Measurements from ENCODE around the gene HPGDS.

Gene HPGDS

DNA sequence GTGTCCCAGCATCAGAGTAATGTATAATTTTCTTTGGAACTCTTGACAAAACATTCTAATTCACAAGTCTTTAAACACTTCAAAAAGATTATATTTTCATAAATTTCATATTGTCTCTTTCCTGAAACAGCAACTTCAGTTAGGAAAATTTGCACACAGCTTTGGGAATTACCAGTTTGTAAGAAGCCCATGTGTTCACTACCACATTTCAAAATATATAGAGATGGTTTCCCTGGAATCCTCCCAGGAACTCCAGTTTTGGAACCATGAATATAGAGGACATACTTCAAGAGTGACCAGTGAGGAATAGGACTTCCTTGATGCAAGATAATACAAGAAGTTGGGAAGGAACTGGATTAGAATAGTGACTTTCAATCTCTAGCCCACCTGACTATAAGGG is 28.7 kb upstream of the HPGDS start:
- Histone ChIP-seq H3K9ac (ENCODE audit: low read depth, low read length) (no peak overlapping the region), H3K27me3 (ENCODE audit: control insufficient read depth, insufficient read depth, low read length) (no peaks in the 10 kb centered on the region), H3K9me3 (ENCODE audit: control insufficient read depth, insufficient read depth, low read length) (no peaks in the 10 kb centered on the region), H3K4me1 (ENCODE audit: control insufficient read depth, insufficient read depth, low read length) (no peaks in the 10 kb centered on the region), H3K4me3 (ENCODE audit: low read depth, low read length) (no peak overlapping the region), H3K36me3 (ENCODE audit: control insufficient read depth, insufficient read depth, low read length) (no peaks in the 10 kb centered on the region)

GRCh38 chr4:94370533-94371254 is 28.1 kb upstream of the HPGDS start:
- no peak overlapping the region for H3K4me3 ChIP-seq (ENCODE audit: low read depth, low read length)
- H3K9ac ChIP-seq (ENCODE audit: low read depth, low read length), result no peak overlapping the region
- no peaks in the 10 kb centered on the region for H3K9me3 ChIP-seq (ENCODE audit: control insufficient read depth, insufficient read depth, low read length)
- no peaks in the 10 kb centered on the region for H3K27me3 ChIP-seq (ENCODE audit: control insufficient read depth, insufficient read depth, low read length)
- no peaks in the 10 kb centered on the region for H3K36me3 ChIP-seq (ENCODE audit: control insufficient read depth, insufficient read depth, low read length)
- no peaks in the 10 kb centered on the region for H3K4me1 ChIP-seq (ENCODE audit: control insufficient read depth, insufficient read depth, low read length)

- no peaks in the 10 kb centered on the region for H3K9me3 ChIP-seq (ENCODE audit: control insufficient read depth, insufficient read depth, low read length)
Measured at GRCh38 chr4:94369046-94369445, 26.4 kb upstream of the HPGDS start.

GRCh38 chr4:94368459-94368858 is 25.8 kb upstream of the HPGDS start:
- Histone ChIP-seq H3K9me3 (ENCODE audit: control insufficient read depth, insufficient read depth, low read length) (no peaks in the 10 kb centered on the region), H3K4me1 (ENCODE audit: control insufficient read depth, insufficient read depth, low read length) (no peaks in the 10 kb centered on the region), H3K36me3 (ENCODE audit: control insufficient read depth, insufficient read depth, low read length) (no peaks in the 10 kb centered on the region)

More at GRCh38 chr4:94369046-94369445, 26.4 kb upstream of the HPGDS start:
- Histone ChIP-seq H3K27me3 (ENCODE audit: control insufficient read depth, insufficient read depth, low read length) (no peaks in the 10 kb centered on the region), H3K4me3 (ENCODE audit: low read depth, low read length) (no peak overlapping the region), H3K9ac (ENCODE audit: low read depth, low read length) (no peak overlapping the region), H3K36me3 (ENCODE audit: control insufficient read depth, insufficient read depth, low read length) (no peaks in the 10 kb centered on the region), H3K4me1 (ENCODE audit: control insufficient read depth, insufficient read depth, low read length) (no peaks in the 10 kb centered on the region)

GRCh38 chr4:94365304-94365703 is 22.7 kb upstream of the HPGDS start:
- Histone ChIP-seq H3K27me3 (ENCODE audit: control insufficient read depth, insufficient read depth, low read length) (no peaks in the 10 kb centered on the region), H3K36me3 (ENCODE audit: control insufficient read depth, insufficient read depth, low read length) (no peaks in the 10 kb centered on the region), H3K4me1 (ENCODE audit: control insufficient read depth, insufficient read depth, low read length) (no peaks in the 10 kb centered on the region), H3K9me3 (ENCODE audit: control insufficient read depth, insufficient read depth, low read length) (no peaks in the 10 kb centered on the region), H3K9ac (ENCODE audit: low read depth, low read length) (no peak overlapping the region), H3K4me3 (ENCODE audit: low read depth, low read length) (no peak overlapping the region)

More at GRCh38 chr4:94368459-94368858, 25.8 kb upstream of the HPGDS start:
- no peak overlapping the region for H3K9ac ChIP-seq (ENCODE audit: low read depth, low read length)
- H3K27me3 ChIP-seq (ENCODE audit: control insufficient read depth, insufficient read depth, low read length), result no peaks in the 10 kb centered on the region
- H3K4me3 ChIP-seq (ENCODE audit: low read depth, low read length), result no peak overlapping the region

GRCh38 chr4:94364527-94364926 is 21.9 kb upstream of the HPGDS start:
- Histone ChIP-seq H3K27me3 (ENCODE audit: control insufficient read depth, insufficient read depth, low read length) (no peaks in the 10 kb centered on the region), H3K9ac (ENCODE audit: low read depth, low read length) (no peak overlapping the region), H3K4me3 (ENCODE audit: low read depth, low read length) (no peak overlapping the region), H3K36me3 (ENCODE audit: control insufficient read depth, insufficient read depth, low read length) (no peaks in the 10 kb centered on the region), H3K4me1 (ENCODE audit: control insufficient read depth, insufficient read depth, low read length) (no peaks in the 10 kb centered on the region), H3K9me3 (ENCODE audit: control insufficient read depth, insufficient read depth, low read length) (no peaks in the 10 kb centered on the region)

- Histone ChIP-seq H3K4me3 (ENCODE audit: low read depth, low read length) (no peak overlapping the region), H3K9me3 (ENCODE audit: control insufficient read depth, insufficient read depth, low read length) (no peaks in the 10 kb centered on the region), H3K9ac (ENCODE audit: low read depth, low read length) (no peak overlapping the region), H3K4me1 (ENCODE audit: control insufficient read depth, insufficient read depth, low read length) (no peaks in the 10 kb centered on the region), H3K27me3 (ENCODE audit: control insufficient read depth, insufficient read depth, low read length) (no peaks in the 10 kb centered on the region), H3K36me3 (ENCODE audit: control insufficient read depth, insufficient read depth, low read length) (no peaks in the 10 kb centered on the region)
Measured at GRCh38 chr4:94363136-94363655, 20.6 kb upstream of the HPGDS start.

DNA sequence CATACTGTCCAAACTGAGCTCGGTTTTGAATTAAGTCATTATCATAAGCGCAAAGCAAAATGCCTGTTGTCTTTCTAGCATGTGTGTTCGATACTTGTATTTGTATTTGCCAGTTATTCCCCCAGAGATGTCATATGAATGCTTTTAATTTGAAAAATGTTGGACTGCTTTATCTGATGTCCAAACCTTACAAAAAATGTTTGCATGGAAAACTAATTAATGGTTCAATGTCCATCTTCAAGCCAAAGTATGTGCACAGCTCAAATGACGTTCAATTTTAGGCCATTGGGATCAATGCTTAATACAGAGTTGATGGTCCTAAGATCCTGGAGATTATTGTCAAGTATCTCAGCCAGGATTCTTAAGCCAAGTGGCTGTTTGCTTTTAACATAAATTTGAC is 17.2 kb upstream of the HPGDS start:
- no peak overlapping the region for H3K9ac ChIP-seq (ENCODE audit: low read depth, low read length)
- H3K4me3 ChIP-seq (ENCODE audit: low read depth, low read length), result no peak overlapping the region
- no peaks in the 10 kb centered on the region for H3K9me3 ChIP-seq (ENCODE audit: control insufficient read depth, insufficient read depth, low read length)
- H3K27me3 ChIP-seq (ENCODE audit: control insufficient read depth, insufficient read depth, low read length), result no peaks in the 10 kb centered on the region
- H3K36me3 ChIP-seq (ENCODE audit: control insufficient read depth, insufficient read depth, low read length), result no peaks in the 10 kb centered on the region
- no peaks in the 10 kb centered on the region for H3K4me1 ChIP-seq (ENCODE audit: control insufficient read depth, insufficient read depth, low read length)

- H3K4me1 ChIP-seq (ENCODE audit: control insufficient read depth, insufficient read depth, low read length), result no peaks in the 10 kb centered on the region
- H3K36me3 ChIP-seq (ENCODE audit: control insufficient read depth, insufficient read depth, low read length), result no peaks in the 10 kb centered on the region
- H3K4me3 ChIP-seq (ENCODE audit: low read depth, low read length), result no peak overlapping the region
- H3K27me3 ChIP-seq (ENCODE audit: control insufficient read depth, insufficient read depth, low read length), result no peaks in the 10 kb centered on the region
- H3K9ac ChIP-seq (ENCODE audit: low read depth, low read length), result no peak overlapping the region
- H3K9me3 ChIP-seq (ENCODE audit: control insufficient read depth, insufficient read depth, low read length), result no peaks in the 10 kb centered on the region
Measured at GRCh38 chr4:94359221-94359620, 16.6 kb upstream of the HPGDS start.

GRCh38 chr4:94358101-94358500 is 15.5 kb upstream of the HPGDS start:
- H3K27me3 ChIP-seq (ENCODE audit: control insufficient read depth, insufficient read depth, low read length), result no peaks in the 10 kb centered on the region
- H3K4me1 ChIP-seq (ENCODE audit: control insufficient read depth, insufficient read depth, low read length), result no peaks in the 10 kb centered on the region
- no peaks in the 10 kb centered on the region for H3K9me3 ChIP-seq (ENCODE audit: control insufficient read depth, insufficient read depth, low read length)
- H3K36me3 ChIP-seq (ENCODE audit: control insufficient read depth, insufficient read depth, low read length), result no peaks in the 10 kb centered on the region
- no peak overlapping the region for H3K4me3 ChIP-seq (ENCODE audit: low read depth, low read length)
- H3K9ac ChIP-seq (ENCODE audit: low read depth, low read length), result no peak overlapping the region

DNA sequence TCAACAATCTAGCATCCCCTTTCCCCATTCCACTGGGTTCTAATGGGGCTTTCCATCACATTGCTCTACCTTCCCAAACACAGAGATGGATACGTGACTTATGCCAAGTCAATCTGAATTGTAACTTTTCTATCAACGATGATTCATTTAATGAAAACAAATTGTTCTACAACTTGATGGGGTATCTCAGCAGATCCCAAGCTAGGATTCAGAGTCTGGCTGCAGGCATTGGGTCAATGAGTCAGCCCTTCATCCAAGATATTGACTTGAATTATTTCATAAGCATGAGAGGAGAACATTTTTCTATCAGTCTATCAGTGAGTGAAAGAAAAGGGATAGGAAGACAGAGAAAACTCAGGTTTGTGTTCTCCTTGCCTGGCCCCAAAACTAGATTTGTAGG is 15.0 kb upstream of the HPGDS start:
- Histone ChIP-seq H3K9me3 (ENCODE audit: control insufficient read depth, insufficient read depth, low read length) (no peaks in the 10 kb centered on the region), H3K36me3 (ENCODE audit: control insufficient read depth, insufficient read depth, low read length) (no peaks in the 10 kb centered on the region), H3K9ac (ENCODE audit: low read depth, low read length) (no peak overlapping the region), H3K4me1 (ENCODE audit: control insufficient read depth, insufficient read depth, low read length) (no peaks in the 10 kb centered on the region), H3K4me3 (ENCODE audit: low read depth, low read length) (no peak overlapping the region), H3K27me3 (ENCODE audit: control insufficient read depth, insufficient read depth, low read length) (no peaks in the 10 kb centered on the region)

DNA sequence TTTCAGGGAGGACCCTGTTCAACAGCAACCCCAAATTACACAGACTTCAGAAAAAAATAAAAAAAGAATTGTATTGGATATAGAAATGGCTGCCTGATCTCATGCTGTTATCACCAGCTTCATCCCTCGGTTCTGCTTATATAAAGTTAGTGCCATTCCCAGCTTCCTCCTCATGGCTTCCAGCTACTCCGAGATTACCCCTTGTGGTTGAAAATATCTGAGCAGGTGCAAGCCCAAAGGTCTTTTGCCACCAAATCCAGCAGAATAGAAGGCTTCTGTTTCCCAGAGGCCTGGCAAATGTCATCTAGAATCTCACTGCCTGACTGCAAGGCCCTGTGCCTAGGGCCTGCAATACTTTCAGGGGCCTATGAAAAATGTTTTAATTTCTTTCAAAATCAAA is 13.8 kb upstream of the HPGDS start:
- Histone ChIP-seq H3K4me1 (ENCODE audit: control insufficient read depth, insufficient read depth, low read length) (no peaks in the 10 kb centered on the region), H3K4me3 (ENCODE audit: low read depth, low read length) (no peak overlapping the region), H3K9me3 (ENCODE audit: control insufficient read depth, insufficient read depth, low read length) (no peaks in the 10 kb centered on the region), H3K36me3 (ENCODE audit: control insufficient read depth, insufficient read depth, low read length) (no peaks in the 10 kb centered on the region), H3K27me3 (ENCODE audit: control insufficient read depth, insufficient read depth, low read length) (no peaks in the 10 kb centered on the region), H3K9ac (ENCODE audit: low read depth, low read length) (no peak overlapping the region)
